HCT116 (cell line): ENCODE data around the gene CLEC4M. TPM values are rescaled to one million over a fixed set of nuclear protein-coding genes. Genes with fewer than 3 reads are reported as not detected.
"Not testable (repeated sequence)": the region's sequence is repeated elsewhere in the genome, so short reads cannot be mapped to it uniquely, and the experiment has no call there.

Source experiments
- ATAC-seq: fragments of 200-7000 bp; cut with Tn5 transposase; 2 replicates; pipeline ENCODE4 v1.9.1; 2020; ENCODE audit warnings: mild to moderate bottlenecking, moderate library complexity
- BruUV-seq: library from RNA; stranded (reverse); fragments of 400-500 nt; replicated peaks from 2 replicates; lab custom pipeline; 2021; lab: Mats Ljungman, UMichigan
- CTCF ChIA-PET: fragments of 300-600 bp; sonication (Branson Sonifier 250); formaldehyde crosslinking; loops from one replicate; lab custom pipeline; 2021; ENCODE audit warnings: antibody characterized with exemption; lab: Charles Lee
- POLR2A ChIA-PET: fragments of 300-600, 350-600 bp; sonication (Branson Sonifier 250); formaldehyde crosslinking; loops from one replicate; lab custom pipeline; 2021; ENCODE audit warnings: antibody characterized with exemption; lab: Charles Lee
- RAD21 ChIA-PET, 2 experiments: fragments of 300-600 bp; sonication (Branson Sonifier 250); formaldehyde crosslinking; loops; one replicate each; lab custom pipeline; 2023; ENCODE audit warnings: low total read pairs in 2 of 2; ENCODE audit not compliant: uncharacterized antibody in 2 of 2, unreplicated experiment in 2 of 2, low non-redundant PET in 1 of 2; lab: Charles Lee
- DNase-seq: peaks from one replicate; pipeline ENCODE4 v3.0.0-alpha.2; 2010; ENCODE audit warnings: low read depth, low spot score
- H2AFZ ChIP-seq: fragments of 200-600 bp; shearing (Covaris generic), sonication (generic); 2 replicates; pipeline ENCODE4 v1.6.1; 2017; ENCODE audit warnings: low read depth, mixed run types, mixed read lengths, antibody characterized with exemption, low read length; ENCODE audit not compliant: poor library complexity, severe bottlenecking
- H3K27ac ChIP-seq: 2 replicates; pipeline ENCODE4 v1.5.1; 2012; ENCODE audit warnings: low read depth, low read length
- H3K27me3 ChIP-seq: fragments of 200-600 bp; sonication (generic); 2 replicates; pipeline ENCODE4 v1.6.1; 2016; ENCODE audit warnings: mixed run types, low read length, mixed read lengths; ENCODE audit not compliant: insufficient read depth
- H3K36me3 ChIP-seq, 2 experiments: fragments of 200-500 bp in 1 of 2; fragments of 200-600 bp in 1 of 2; sonication (Bioruptor generic) in 1 of 2; sonication (generic) in 1 of 2; 2 replicates each; pipeline versions ENCODE4 v1.5.1 to v1.6.1; 2014 to 2016; ENCODE audit warnings: low read length in 2 of 2, inconsistent platforms in 1 of 2, mixed read lengths in 1 of 2, mixed run types in 1 of 2; ENCODE audit not compliant: insufficient read depth in 2 of 2, control insufficient read depth in 1 of 2
- H3K4me1 ChIP-seq, 2 experiments: fragments of 200-600 bp in 1 of 2; sonication (generic) in 1 of 2; 2 replicates each; pipeline versions ENCODE4 v1.5.1 to v1.6.1; 2012 to 2017; ENCODE audit warnings: low read length in 2 of 2, inconsistent platforms in 1 of 2, mild to moderate bottlenecking in 1 of 2, mixed read lengths in 1 of 2, mixed run types in 1 of 2, moderate library complexity in 1 of 2; ENCODE audit not compliant: insufficient read depth in 2 of 2, control insufficient read depth in 1 of 2
- H3K4me2 ChIP-seq: fragments of 200-600 bp; sonication (generic); 2 replicates; pipeline ENCODE4 v1.6.1; 2017; ENCODE audit warnings: mixed run types, low read length, mixed read lengths
- H3K4me3 ChIP-seq, 2 experiments: fragments of 200-600 bp in 1 of 2; sonication (generic) in 1 of 2; replicated peaks in 1 of 2; 2 replicates each; pipeline ENCODE4 v1.5.1; 2011 to 2016; ENCODE audit warnings: low read length in 2 of 2, control low read depth in 1 of 2, low read depth in 1 of 2, mild to moderate bottlenecking in 1 of 2, mixed read lengths in 1 of 2, mixed run types in 1 of 2
- H3K79me2 ChIP-seq: fragments of 200-600 bp; sonication (generic); 2 replicates; pipeline ENCODE4 v1.6.1; 2017; ENCODE audit warnings: mild to moderate bottlenecking, mixed run types, low read length, moderate library complexity, mixed read lengths; ENCODE audit not compliant: insufficient read depth
- H3K9ac ChIP-seq: fragments of 200-600 bp; sonication (generic); 2 replicates; pipeline ENCODE4 v1.6.1; 2016; ENCODE audit warnings: low read length, mixed read lengths
- H3K9me2 ChIP-seq: fragments of 200-600 bp; sonication (generic), shearing (Covaris generic); 2 replicates; pipeline ENCODE4 v1.6.1; 2017; ENCODE audit warnings: mixed run types, mild to moderate bottlenecking, moderate library complexity; ENCODE audit not compliant: insufficient read depth
- H3K9me3 ChIP-seq, 2 experiments: fragments of 200-500 bp in 1 of 2; fragments of 200-600 bp in 1 of 2; sonication (Bioruptor generic) in 1 of 2; sonication (generic) in 1 of 2; 2 replicates each; pipeline ENCODE4 v1.6.1; 2014 to 2017; ENCODE audit warnings: low read length in 2 of 2, mixed read lengths in 2 of 2, inconsistent platforms in 1 of 2, low read depth in 1 of 2, mild to moderate bottlenecking in 1 of 2, mixed run types in 1 of 2, moderate library complexity in 1 of 2; ENCODE audit not compliant: control insufficient read depth in 1 of 2, insufficient read depth in 1 of 2
- H4K20me1 ChIP-seq: fragments of 200-600 bp; sonication (generic), shearing (Covaris generic); 2 replicates; pipeline ENCODE4 v1.6.1; 2017; ENCODE audit warnings: mixed run types, mild to moderate bottlenecking, moderate library complexity; ENCODE audit not compliant: insufficient read depth
- CBX3 ChIP-seq: IDR thresholded peaks from 2 replicates; pipeline ENCODE4 v1.6.1; 2012; ENCODE audit warnings: low read depth
- EZH2phosphoT487 ChIP-seq: fragments of 200-600 bp; IDR thresholded peaks from 2 replicates; pipeline ENCODE4 v1.6.1; 2018; ENCODE audit warnings: antibody characterized with exemption, borderline replicate concordance
- JUND ChIP-seq: IDR thresholded peaks from 2 replicates; pipeline ENCODE4 v1.6.1; 2012
- SIN3A ChIP-seq: IDR thresholded peaks from 2 replicates; pipeline ENCODE4 v1.6.1; 2012; ENCODE audit warnings: low read depth
- SP1 ChIP-seq: IDR thresholded peaks from 2 replicates; pipeline ENCODE4 v1.6.1; 2012; ENCODE audit warnings: low read depth
- SRF ChIP-seq: IDR thresholded peaks from 2 replicates; pipeline ENCODE4 v1.6.1; 2012; ENCODE audit warnings: low read depth
- TCF7L2 ChIP-seq: IDR thresholded peaks from 2 replicates; pipeline ENCODE4 v1.7.0; 2011; ENCODE audit warnings: borderline replicate concordance, inconsistent platforms; ENCODE audit not compliant: insufficient read depth, insufficient read length; ENCODE audit errors: extremely low read depth
- YY1 ChIP-seq: IDR thresholded peaks from 2 replicates; pipeline ENCODE4 v1.6.1; 2011; ENCODE audit warnings: low read length, low read depth, moderate library complexity, mild to moderate bottlenecking; ENCODE audit not compliant: insufficient replicate concordance; ENCODE audit errors: extremely low read depth
- ZFX ChIP-seq: fragments of 450-650 bp; IDR thresholded peaks from 2 replicates; pipeline ENCODE4 v1.6.1; 2017
- intact Hi-C: fragments of 100-400 bp; cut with micrococcal nuclease; formaldehyde crosslinking; loops from 2 replicates; pipeline ENCODE4 v1.10.0; 2022
- total RNA-seq: library from RNA; stranded (reverse); gene quantifications from one replicate; pipeline ENCODE4 v1.2.1, GENCODE V29; 2021; ENCODE audit not compliant: unreplicated experiment
- TF ChIP-seq, protein P1 (sequence below): IDR thresholded peaks from 2 replicates; pipeline ENCODE4 v1.6.1; 2012
- TF ChIP-seq, protein P2 (sequence below): IDR thresholded peaks from 2 replicates; pipeline ENCODE4 v1.6.1; 2012
- TF ChIP-seq, protein P3 (sequence below): IDR thresholded peaks from 2 replicates; pipeline ENCODE4 v1.6.1; 2011; ENCODE audit warnings: mild to moderate bottlenecking, low read length, moderate library complexity; ENCODE audit not compliant: insufficient replicate concordance; ENCODE audit errors: extremely low read depth

CLEC4M gene
- total RNA-seq, 1 experiment from 2014 or later = not detected

DNA sequence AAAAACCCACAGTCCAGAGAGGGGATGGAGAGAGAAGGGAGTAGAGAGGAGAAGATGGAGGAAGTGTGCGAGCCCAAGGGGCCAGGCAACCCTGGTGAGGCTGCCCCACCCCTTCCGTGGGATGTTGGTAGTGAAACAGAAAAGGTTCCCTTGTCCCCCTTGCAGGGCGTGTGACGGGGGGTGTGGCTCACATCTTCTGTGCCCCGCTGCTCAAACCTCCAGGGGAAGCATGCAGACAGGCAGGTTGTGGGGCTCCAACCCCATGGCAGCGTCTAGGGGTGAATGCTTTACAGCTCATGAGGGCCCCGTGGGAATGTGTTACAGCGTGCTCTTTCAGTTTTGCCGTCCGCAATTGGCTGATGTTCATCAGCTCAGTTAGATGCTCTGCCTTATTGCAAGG lies 52.3 kb downstream of the CLEC4M start (continued):
- TF ChIP-seq, protein P1, sequence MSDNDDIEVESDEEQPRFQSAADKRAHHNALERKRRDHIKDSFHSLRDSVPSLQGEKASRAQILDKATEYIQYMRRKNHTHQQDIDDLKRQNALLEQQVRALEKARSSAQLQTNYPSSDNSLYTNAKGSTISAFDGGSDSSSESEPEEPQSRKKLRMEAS = no peak
- TF ChIP-seq YY1 (no peak), SP1 (no peak), SIN3A (no peak), JUND (no peak), ZFX (no peak), TCF7L2 (no peak)
- TF ChIP-seq, protein P2, sequence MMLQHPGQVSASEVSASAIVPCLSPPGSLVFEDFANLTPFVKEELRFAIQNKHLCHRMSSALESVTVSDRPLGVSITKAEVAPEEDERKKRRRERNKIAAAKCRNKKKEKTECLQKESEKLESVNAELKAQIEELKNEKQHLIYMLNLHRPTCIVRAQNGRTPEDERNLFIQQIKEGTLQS = no peak

DNA sequence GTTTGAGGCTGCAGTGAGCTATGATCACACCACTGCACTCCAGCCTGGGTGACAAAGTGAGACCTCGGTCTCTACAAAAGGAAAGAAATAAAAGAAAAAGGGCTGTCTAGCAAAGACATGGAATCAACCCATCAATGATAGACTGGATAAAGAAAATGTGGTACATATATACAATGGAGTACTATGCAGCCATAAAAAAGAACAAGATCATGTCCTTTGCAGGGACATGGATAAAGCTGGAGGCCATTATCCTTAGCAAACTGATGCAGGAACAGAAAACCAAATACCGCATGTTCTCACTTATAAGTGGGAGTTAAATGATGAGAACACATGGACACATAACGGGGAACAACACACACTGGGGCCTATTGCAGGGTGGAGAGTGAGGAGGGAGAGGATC lies 53.0 kb downstream of the CLEC4M start:
- H3K4me2 ChIP-seq, H4K20me1 ChIP-seq, intact Hi-C loops, H2AFZ ChIP-seq, H3K4me3 ChIP-seq, H3K79me2 ChIP-seq, H3K9me2 ChIP-seq, H3K36me3 ChIP-seq, RAD21 ChIA-PET, ATAC-seq, CTCF ChIA-PET, H3K27me3 ChIP-seq, H3K9me3 ChIP-seq, DNase-seq, POLR2A ChIA-PET, H3K27ac ChIP-seq, BruUV-seq, H3K4me1 ChIP-seq, H3K9ac ChIP-seq: not testable (repeated sequence)

DNA sequence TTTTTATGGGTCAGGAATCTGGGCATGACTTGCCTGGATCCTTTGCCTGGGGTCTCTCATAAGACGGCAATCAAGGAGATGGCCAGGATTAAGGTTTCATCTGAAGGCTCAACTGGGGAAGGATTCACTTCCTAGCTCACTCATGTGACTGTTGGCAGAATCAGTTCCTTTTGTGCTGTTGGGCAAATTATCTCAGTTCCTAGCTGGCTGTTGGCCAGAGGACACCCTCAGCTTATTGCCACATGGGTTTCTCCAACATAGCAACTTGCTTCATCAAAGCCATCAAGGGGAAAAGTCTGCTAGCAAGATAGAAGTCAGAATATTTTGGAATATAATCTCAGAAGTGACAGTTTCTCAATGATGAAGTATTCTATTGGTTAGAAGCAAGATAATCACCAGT lies 54.8 kb downstream of the CLEC4M start:
- Histone ChIP-seq H3K4me1 (no peaks in the 10 kb centered on the region), H3K9me2 (no peaks in the 10 kb centered on the region), H3K36me3 (no peaks in the 10 kb centered on the region), H3K9me3 (peaks cover 0 to 5% of the 10 kb centered on the region in 2 experiments; a peak in 2 of 4 replicates), H3K4me3 (no peak overlapping the region), H2AFZ (no peak overlapping the region), H3K79me2 (no peaks in the 10 kb centered on the region), H3K27ac (no peak overlapping the region), H4K20me1 (no peaks in the 10 kb centered on the region), H3K27me3 (no peaks in the 10 kb centered on the region), H3K9ac (no peak overlapping the region), H3K4me2 (no peak overlapping the region)
- POLR2A ChIA-PET = no interaction called here
- intact Hi-C loops = no loop called here
- CTCF ChIA-PET = no interaction called here
- no peak for TF ChIP-seq SRF
- no peak for TF ChIP-seq EZH2phosphoT487
- TF ChIP-seq JUND = no peak
- TF ChIP-seq, protein P3, sequence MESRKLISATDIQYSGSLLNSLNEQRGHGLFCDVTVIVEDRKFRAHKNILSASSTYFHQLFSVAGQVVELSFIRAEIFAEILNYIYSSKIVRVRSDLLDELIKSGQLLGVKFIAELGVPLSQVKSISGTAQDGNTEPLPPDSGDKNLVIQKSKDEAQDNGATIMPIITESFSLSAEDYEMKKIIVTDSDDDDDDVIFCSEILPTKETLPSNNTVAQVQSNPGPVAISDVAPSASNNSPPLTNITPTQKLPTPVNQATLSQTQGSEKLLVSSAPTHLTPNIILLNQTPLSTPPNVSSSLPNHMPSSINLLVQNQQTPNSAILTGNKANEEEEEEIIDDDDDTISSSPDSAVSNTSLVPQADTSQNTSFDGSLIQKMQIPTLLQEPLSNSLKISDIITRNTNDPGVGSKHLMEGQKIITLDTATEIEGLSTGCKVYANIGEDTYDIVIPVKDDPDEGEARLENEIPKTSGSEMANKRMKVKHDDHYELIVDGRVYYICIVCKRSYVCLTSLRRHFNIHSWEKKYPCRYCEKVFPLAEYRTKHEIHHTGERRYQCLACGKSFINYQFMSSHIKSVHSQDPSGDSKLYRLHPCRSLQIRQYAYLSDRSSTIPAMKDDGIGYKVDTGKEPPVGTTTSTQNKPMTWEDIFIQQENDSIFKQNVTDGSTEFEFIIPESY = no peak
- no peak for TF ChIP-seq SIN3A
- TF ChIP-seq CBX3 = no peak
- BruUV-seq = no TSS peak
- RAD21 ChIA-PET = no interaction called here
- ATAC-seq (no peak), DNase-seq (no peak)
